NK-92 treated with Interleukin-12 subunit alpha and Interleukin-12 subunit beta, amount 100 ng/mL, for 24 hours (cell line): ENCODE measurements around the gene RUNX1.
A peak's percentile ranks its signal among the peaks of the same experiment; 100 is the strongest.

Source experiments
- DNase-seq: peaks from one replicate; lab custom pipeline; 2025; lab: John Stamatoyannopoulos, UW

RUNX1 gene

DNA sequence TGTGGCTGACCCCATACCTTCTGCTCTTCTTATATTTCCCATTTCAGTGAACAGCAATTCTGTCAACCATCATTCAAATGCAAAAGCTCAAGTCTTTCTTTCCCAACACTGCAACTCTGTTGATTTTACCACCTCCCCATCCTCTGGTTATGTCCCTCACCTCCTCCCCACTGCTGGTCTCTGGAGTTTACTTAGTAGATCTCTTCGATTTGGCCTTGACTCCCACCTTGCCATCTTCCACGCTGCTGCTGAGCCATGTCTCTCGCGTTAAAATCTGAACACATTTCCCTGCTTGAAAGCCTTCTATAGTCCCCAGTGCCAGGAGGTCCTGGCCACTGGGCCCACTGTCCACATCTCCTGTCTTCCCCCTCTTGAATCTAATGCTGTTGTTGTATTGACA lies 125.5 kb downstream of the RUNX1 start:
- no peak for DNase-seq

DNA sequence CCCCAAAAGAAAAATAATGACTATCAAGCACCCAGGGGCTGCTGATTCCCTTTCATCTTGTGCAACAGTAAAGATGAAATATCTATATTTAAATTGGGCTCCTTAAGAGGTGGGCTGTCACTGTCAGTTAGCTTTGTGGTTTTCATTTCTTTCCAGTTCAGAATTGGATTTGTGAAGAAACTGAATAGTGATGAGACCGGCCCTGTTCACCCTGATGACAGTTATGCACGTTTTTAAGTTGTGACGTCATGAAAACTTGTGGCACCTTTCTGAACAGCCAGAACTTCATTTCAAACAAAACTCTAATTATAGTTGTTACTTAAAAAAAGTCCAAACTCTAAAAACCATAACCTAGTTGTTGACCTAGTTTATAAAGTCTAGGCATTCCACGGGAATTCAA lies 125.9 kb downstream of the RUNX1 start:
- DNase-seq = no peak

DNA sequence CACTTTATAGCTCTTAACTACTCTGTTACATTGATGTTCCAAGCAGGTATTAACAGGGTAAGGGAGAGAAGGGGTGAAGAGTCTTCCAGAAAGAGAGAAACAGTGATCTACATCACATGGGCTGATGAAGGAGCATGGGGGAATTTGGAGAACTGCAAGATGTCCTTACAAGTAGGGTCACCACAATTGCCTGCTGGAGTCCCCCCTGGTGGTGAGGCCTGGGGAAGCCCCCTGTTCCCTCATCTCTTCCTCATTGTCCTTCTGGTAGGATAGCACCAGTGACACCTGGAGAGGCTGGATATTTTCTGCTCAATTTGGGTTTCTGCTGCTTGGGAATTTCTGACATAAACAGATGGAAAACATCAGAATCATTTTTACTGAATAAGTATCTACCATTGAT lies 126.6 kb downstream of the RUNX1 start:
- DNase-seq = no peak

DNA sequence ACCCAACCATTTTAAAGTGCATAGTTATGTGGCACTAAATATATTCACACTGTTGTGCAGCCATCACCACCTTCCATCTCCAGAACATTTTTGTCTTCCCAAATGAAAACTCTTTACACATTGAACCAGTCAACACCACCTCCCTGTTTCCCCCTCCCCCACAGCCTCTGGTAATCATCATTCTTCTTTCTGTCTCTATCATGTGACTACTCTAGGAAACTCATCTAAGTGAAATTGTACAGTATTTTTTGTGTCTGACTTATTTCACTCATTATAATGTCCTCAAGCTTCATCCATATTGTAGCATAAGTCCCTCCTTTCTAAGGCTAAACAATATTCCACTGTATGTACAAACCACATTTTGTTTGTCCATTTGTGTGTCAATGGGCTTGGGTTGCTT lies 128.0 kb downstream of the RUNX1 start:
- DNase-seq = no peak

DNA sequence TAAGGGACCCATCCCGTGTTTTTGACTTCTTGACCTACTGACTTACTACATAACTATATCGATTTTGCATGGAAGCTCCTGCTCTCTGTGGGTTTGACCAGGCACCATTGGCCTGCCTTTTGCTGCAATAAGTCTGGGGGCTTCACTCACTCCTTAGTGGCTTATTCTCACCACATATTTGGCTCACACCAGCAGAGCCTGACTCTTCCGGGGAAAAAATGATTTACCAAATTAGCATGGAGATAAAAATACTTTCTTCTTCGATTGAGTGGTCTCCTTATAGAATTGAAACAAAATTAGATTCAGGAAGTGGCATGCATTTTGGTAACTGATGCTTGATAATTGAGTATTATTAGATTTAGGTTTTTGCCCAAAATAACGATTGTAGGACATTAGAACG lies 129.7 kb downstream of the RUNX1 start:
- no peak for DNase-seq

DNA sequence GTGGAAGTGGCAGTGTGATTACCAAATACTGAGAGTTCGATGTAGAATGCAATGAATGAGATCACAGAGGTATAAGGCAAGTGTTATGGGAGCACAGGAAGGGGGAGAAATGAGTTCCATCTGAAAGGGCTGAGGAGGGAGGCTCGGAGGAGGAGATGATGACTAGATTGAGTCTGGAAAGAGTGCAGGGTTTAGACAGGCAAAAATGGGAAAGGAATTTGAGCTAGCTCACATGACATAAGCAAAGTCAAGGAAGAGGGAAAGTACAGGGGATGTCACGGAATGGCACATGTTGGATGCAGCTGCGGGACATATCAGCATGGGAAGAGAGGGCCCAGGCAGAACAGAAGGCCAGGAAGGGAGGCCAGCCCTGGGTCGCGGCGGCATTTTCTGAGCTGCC lies 132.7 kb downstream of the RUNX1 start:
- no peak for DNase-seq

DNA sequence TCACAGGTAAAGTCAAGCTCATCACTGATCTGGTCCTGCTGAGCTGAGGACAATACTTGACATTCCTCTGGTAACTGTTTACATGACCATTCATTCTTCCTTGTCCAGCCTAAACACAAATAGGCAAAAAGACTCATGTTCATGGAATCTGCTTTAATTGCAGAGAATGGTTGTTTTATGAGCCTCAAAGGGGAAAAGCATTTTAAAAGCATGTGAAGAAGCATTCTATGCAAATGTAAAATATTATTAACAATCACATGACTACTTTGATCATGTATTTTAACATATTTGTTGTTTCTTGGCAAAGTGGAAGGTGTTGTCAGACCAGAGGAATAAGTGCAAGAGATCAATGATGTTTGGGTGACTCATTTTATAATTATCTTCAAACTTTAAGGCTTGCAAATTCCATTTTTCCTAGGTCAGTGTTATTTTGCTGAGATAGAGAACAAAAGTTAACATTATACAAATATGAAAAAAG lies 133.7 kb downstream of the RUNX1 start:
- no peak for DNase-seq

DNA sequence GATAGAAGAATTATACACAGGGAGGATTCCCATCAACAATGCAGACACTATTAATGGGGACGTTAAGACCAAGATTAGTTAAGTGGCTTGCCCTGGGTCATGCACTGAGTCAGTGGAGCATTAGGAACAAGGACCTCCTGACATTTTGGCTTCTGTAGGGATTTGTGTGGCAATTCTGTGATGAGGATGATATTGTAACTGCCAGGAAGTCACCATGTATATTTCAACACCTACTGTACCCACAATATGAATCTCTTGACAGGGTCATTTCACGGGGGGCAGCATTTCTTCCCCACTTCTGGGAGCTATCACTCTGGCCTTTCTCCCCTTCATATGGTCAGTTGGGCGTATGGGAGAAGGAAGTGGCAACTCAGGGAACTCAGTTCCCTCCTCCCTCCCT lies 134.9 kb downstream of the RUNX1 start:
- no peak for DNase-seq

DNA sequence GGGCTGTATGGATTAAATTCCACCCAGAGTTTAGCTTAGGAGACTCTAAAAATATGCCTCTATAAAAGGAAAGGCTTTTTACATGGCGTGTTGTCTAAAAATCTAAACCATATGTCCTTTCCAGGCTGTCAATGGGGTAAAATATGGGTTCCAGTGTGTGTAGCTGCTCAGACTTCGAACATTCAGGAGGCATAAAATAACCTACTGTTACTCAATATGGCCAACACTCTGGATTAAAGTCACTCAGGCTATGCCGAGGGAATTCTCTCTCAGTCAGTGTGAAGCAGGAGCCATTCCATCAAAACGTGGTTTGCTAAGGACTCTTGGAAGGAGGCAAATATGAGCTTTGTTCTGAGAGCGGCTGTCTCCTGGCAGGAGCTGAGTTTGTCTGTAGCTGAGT lies 135.3 kb downstream of the RUNX1 start:
- no peak for DNase-seq

DNA sequence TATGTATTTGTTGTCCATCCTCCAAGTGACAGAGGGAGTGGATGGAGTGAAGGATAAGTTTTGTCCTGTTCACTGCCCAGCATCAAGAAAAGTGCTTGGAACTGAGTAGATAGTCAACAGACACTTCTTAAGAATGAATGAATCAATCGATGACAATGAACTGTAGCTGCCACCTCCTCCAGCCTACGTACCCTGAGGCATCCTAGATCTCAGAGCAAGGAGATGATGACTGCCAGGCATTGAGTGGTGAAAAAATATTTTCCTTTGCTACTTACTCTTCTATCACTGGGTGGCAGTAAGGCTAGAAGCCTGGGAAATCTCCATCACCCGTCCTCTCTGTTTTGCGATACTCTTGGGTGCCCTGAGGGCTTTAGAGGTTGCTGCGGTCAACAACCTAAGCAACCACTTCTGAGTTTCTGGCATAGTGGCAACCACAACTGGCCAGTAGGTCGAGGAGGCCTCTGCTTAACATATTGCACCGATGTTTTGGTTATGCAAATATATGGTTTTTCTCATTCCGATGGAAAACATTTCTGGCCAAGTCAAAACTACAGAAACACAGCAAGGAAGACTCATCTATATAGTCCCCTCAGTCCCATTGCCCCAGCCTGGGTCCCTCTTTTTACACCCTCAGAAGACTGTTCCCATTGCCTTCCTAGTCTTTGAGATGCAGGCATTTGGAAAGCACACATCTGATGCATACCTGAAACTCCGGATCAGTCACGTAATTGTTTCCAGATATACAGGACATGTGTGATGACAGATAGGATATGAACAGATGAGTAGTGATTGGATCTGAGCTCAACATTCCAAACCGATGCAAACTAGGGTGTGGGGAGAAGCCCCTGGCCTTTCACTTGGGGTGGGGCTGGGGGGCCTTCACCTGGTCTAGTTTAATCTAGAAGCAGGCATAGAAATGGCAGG lies 136.8 kb downstream of the RUNX1 start:
- DNase-seq = no peak

DNA sequence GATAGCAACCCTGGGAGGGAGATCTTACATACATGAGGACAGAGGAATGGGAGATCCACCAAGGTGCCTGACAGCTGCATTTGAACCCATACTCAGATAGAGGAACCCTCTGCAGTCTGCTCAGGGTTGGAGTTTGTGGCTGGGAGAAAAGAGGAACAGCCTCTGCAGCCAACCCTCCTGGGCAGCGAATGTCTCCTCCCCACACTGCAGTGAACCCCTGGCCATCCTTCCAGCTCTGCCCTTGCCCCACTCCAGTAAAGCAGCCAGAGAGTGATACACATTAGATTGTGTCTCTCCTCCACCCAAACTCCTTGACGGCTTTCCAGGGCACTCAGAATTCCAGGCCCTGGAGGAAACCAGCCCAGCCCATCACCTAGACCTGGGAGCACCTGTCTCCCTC lies 137.7 kb downstream of the RUNX1 start:
- no peak for DNase-seq

DNA sequence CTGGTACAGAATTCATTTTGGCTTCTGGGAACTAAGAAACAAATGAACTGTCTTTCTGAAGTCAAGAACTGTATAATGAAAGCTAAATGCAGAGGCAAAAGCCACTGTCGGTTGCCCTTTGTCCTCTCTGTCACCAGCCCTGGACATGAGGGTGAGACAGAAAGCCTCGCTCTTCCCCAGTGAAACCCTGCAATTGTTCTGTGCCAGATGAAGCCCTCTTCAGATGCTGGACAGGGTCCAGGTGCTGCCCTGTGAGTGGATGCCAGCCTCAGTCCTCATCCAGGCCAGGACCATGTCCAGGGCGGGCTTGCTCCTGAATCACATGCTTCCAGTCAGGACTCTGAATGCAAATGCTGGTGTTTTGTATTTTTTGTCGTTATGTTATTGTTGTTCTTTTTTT lies 138.7 kb downstream of the RUNX1 start:
- no peak for DNase-seq

DNA sequence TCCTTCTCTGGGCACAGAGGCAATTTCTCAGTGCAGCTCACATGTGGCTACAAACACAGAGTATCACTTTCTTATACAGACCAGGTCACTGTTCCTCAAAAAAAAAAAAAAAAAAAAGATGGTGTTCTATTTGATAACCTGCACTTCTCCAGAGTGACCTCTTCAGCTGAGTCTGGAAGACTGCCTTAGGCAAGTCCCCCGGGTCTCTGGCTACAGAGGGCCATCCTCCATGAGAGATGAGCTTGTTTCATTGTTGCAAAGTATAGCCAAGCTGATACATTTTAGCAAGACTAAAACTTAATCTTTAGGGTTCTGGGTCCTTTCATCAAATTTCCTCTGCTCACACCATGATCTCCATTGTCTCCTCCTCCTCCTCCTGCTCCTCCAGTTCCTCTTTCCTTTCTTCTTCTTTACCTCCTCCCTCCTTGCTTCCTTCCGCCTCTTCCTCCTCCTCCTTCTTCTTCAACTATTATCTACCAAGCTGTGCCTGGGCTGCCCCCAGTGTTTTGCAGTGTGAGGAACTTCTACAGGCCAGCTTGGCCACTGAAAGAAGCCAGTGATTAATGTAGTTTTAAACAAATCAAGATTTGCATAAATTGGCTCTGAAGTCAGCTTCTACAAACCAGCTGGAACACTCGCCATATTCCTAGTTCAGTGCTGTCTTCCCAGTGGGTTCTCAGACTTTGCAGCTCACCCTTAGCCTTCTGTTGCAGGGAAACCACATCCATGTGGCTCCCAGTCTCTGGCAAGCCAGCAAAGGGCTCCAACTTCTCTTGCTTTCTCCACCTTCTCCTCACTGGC lies 139.4 kb downstream of the RUNX1 start:
- DNase-seq = no peak

DNA sequence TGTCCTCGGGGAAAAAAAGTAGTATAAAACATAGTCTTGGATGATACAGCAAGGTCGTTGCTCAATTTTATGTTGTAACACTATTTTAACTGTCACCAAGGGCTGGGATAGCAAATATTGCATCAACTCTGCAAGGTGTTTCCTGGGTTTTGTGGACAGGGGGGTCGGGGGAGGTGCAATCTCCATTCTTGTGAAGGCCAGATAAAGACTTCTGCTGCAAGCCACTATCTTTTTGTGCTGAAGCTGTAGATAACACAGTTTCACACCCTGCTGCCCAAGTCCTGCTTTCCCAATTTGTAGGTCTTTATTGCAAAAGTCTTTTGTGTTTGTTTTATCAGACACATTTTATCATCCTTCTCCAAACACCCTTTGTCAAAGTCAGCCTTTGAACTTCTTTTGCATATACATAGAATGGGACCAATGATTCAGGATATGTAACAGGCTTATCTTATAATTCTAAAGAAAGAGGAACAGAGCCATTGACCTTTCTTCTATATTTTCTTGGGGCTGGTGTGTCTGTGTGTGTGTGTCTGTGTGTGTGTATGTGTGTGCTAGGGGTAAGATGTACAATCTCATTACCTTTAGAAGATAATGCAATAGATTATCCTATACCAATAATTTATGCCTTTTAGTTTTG lies 140.6 kb downstream of the RUNX1 start:
- DNase-seq = peak; percentile 56

DNA sequence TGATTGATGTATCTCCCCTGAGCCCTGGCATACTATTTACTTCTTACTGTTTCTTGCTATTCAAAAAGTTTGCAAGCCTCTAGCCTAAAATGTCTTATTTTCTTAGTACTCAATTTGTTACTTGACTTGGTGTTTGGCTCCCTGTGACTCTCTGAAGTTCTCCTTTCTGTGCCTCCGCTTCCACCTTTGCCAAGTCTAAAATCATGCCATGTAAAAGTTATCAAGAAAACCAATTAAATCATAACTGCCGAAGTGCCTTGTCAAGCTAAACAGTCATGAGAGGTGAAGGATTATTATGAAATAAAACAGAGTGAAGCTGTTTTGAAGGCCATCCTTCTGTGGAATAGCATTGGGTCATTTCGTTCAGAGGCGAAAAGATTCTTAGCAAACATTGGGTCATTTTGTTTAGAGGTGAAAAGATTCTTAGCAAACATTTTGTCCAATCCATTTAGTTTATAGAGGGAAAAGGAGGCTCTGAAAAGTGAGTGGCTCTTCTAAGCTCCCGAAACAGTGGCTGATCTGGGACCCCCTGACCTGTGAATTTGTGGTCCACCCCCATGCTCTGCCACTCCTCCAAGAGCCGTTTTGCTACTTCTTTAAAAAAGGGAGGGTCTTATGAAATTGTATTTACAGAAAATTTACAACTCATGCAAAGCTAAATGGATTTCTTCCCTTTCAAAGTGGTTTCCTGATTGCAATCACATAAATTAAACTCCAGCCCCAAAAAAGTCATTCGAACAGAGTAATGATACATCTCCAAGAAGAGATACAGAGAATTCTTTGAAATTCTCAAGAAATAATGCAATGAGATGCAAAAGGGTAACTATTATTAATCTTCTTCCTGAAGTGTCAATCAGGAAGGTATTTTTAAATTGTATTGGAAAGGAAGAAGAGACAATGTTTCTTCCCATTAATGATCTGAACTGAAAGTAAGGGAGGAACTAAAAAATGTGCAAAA lies 141.4 kb downstream of the RUNX1 start:
- no peak for DNase-seq

DNA sequence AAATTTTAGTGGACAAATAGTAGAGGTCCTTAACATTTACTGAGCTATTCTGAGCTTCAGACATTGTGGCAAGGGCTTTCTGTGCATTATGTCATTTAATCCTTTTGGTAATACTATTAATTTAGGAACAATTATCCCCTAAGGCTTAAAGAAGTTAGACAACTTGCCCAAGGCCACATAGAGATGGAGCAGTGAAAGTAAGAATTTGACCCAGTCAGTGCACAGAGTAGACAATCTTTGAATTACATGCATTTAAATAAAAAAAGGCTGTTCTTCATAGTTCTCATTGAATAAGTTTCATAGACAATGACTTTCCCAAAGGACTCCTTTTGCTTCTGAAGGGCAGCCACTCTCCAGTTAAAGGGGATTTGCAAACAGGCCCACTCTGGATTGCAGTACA lies 142.7 kb downstream of the RUNX1 start:
- no peak for DNase-seq

DNA sequence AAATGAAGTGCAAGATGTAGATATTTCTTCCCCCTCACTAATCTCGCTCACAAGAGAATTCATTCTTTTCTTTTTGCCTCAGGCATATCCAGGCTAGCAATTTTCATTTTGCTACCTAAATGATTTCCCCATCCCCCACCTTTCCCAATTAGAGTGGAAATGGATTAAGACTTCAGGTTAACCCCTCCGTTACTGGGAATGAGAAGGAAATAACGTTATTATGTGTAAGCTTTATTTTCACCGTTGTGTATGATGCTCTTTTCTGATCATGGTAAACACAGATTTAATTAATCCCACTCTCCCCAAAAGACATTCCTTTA lies 143.9 kb downstream of the RUNX1 start:
- no peak for DNase-seq

DNA sequence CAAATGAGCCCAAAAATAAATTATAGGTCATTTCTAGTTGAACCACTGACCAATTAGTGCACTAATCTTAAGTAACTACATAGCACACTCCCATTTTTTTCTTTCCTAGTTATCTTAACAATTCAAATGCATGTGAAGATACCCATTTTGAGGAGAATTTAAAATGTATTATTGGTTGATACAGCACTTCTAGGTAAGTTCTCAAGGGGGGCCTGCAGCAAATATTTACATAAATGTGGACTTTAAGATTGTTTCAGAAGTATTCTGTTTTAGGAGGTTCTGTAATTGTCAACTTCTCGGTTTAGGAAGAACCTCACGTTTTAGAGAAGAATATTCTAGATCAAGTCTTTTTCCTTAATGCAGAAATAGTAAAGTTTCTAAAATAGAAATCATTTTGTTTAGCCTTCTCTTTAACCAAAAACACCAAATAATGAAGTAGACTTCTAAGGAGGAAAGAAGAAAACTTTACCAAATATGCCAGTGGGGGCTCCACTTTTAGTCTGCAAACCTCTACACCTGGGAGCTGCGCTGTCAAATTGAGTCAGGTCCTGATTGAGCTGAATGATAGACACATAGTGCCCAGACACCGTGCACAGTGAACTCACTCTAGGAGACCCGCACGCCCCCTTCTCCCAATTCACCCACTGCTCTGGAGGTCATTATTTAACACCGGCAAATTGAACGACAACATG lies 144.4 kb downstream of the RUNX1 start:
- no peak for DNase-seq

DNA sequence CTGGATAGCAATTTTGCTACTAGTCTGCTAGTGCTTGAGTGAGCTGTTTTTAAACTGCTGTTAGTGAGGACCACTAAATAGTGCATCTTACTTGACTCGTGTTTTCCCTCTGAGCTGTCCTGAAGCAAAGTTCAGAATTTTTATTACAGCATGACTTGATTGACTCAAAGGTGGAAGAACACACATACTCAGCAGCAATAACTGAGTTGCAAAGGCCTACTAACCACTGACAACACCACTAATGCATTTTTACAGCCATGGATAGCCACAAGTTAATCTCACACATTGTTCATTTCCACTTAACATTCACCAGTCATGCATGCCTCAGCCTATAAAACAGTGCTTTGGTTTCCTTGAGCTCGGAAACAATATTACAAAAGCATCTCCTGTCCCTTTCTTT lies 148.7 kb downstream of the RUNX1 start:
- DNase-seq = no peak

DNA sequence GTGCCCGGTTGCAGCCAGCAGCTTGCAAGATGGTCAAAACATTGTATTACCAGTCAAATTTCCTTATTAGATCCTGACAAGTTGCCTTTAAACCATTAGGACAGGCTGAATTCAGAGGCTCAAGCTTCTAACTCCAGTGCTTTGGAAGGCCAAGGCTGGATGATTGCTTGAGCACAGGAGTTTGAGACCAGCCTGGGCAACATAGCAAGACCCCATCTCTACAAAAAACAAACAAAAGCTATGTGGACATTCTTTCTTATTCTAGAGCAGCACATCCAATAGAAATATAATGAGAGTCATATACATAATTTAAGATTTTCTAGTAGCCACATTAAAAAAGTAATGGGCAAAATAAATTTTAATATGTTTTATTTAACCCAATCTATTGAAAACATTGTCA lies 149.3 kb downstream of the RUNX1 start:
- no peak for DNase-seq

DNA sequence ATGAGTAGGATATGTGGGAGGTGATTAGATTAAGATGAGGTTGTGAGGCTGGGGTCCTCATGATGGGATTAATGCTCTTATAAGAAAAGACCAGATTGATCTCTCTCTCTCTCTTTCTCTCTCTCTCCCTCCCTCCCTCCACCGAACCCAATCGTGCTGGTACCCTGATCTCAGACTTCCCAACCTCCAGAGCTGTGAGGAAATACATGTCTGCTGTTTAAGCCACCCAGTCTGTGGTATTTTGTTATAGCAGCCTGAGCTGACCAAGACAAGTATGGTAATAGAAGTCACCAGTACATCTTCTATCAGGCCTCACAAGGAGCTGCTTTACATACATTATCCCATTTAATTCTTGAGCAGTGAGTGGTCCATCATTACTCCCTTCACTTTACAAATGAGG lies 149.8 kb downstream of the RUNX1 start:
- DNase-seq = no peak
